GM18498 (cell line): Measurements from ENCODE around the gene GREB1L.
"Not testable (repeated sequence)": the region's sequence is repeated elsewhere in the genome, so short reads cannot be mapped to it uniquely, and the experiment has no call there.

ENCODE experiments used
- ATAC-seq: cut with Tn5 transposase; IDR thresholded peaks from one replicate; pipeline ENCODE4 v1.9.1; 2021; ENCODE audit warnings: mild to moderate bottlenecking, moderate library complexity; ENCODE audit not compliant: unreplicated experiment

The GREB1L gene

GRCh38 chr18:21242141-21242779 lies at the start of gene GREB1L:
Gene GREB1L, plus strand, starts transcription at chr18:21242232. Its CDS starts 141,287 bp downstream, at chr18:21383519.
- ATAC-seq, result peak; percentile 69

GRCh38 chr18:21192308-21192624 lies 49.8 kb upstream of the GREB1L start:
- ATAC-seq, result no peak

GRCh38 chr18:21194871-21195771 lies 46.9 kb upstream of the GREB1L start:
- no peak for ATAC-seq

- no peak for ATAC-seq
Observed at GRCh38 chr18:21196426-21196825, 45.6 kb upstream of the GREB1L start.

GRCh38 chr18:21203126-21203525 lies 38.9 kb upstream of the GREB1L start:
- no peak for ATAC-seq

- ATAC-seq, result no peak
Observed at GRCh38 chr18:21203542-21204241, 38.3 kb upstream of the GREB1L start.

GRCh38 chr18:21205695-21206094 lies 36.3 kb upstream of the GREB1L start:
- ATAC-seq, result no peak

- no peak for ATAC-seq
Observed at GRCh38 chr18:21210278-21210677, 31.8 kb upstream of the GREB1L start.

- ATAC-seq, result no peak
Observed at GRCh38 chr18:21210784-21211183, 31.2 kb upstream of the GREB1L start.

- ATAC-seq, result not testable (repeated sequence)
Observed at GRCh38 chr18:21214409-21214808, 27.6 kb upstream of the GREB1L start.

GRCh38 chr18:21215490-21215889 lies 26.5 kb upstream of the GREB1L start:
- ATAC-seq, result no peak

GRCh38 chr18:21218862-21219261 lies 23.2 kb upstream of the GREB1L start:
- ATAC-seq, result no peak

GRCh38 chr18:21230436-21230835 lies 11.6 kb upstream of the GREB1L start:
- no peak for ATAC-seq

GRCh38 chr18:21241301-21242048 lies 557 bp upstream of the GREB1L start:
- no peak for ATAC-seq

- ATAC-seq, result peak; percentile 15
Observed at GRCh38 chr18:21242780-21243401, 859 bp downstream of the GREB1L start.

- no peak for ATAC-seq
Observed at GRCh38 chr18:21254576-21254975, 12.5 kb downstream of the GREB1L start.

GRCh38 chr18:21255211-21255610 lies 13.2 kb downstream of the GREB1L start:
- ATAC-seq, result no peak

- ATAC-seq, result no peak
Observed at GRCh38 chr18:21257386-21257785, 15.4 kb downstream of the GREB1L start.

GRCh38 chr18:21260621-21261020 lies 18.6 kb downstream of the GREB1L start:
- ATAC-seq, result no peak

GRCh38 chr18:21261352-21261751 lies 19.3 kb downstream of the GREB1L start:
- no peak for ATAC-seq

GRCh38 chr18:21262244-21262643 lies 20.2 kb downstream of the GREB1L start:
- ATAC-seq, result no peak
